ENCODE data around the gene CADM1.

CADM1 gene

GRCh38 chr11:115148691-115149090 lies 355.5 kb downstream of the CADM1 start:
- DNase-seq (ENCODE audit: low spot score) = no peak

- DNase-seq (ENCODE audit: low spot score) = no peak
Observed at GRCh38 chr11:115148101-115148500, 356.1 kb downstream of the CADM1 start.

- no peak for DNase-seq (ENCODE audit: low spot score)
Observed at GRCh38 chr11:115147243-115147807, 356.9 kb downstream of the CADM1 start.

- no peak for DNase-seq (ENCODE audit: low spot score)
Observed at GRCh38 chr11:115146425-115146824, 357.8 kb downstream of the CADM1 start.

- no peak for DNase-seq (ENCODE audit: low spot score)
Observed at GRCh38 chr11:115145324-115145723, 358.9 kb downstream of the CADM1 start.

- DNase-seq (ENCODE audit: low spot score) = no peak
Observed at GRCh38 chr11:115144914-115145313, 359.3 kb downstream of the CADM1 start.

- DNase-seq (ENCODE audit: low spot score) = no peak
Observed at GRCh38 chr11:115144014-115144413, 360.2 kb downstream of the CADM1 start.

GRCh38 chr11:115141231-115142114 lies 362.7 kb downstream of the CADM1 start:
- no peak for DNase-seq (ENCODE audit: low spot score)

- no peak for DNase-seq (ENCODE audit: low spot score)
Observed at GRCh38 chr11:115135936-115136335, 368.3 kb downstream of the CADM1 start.

GRCh38 chr11:115134926-115135325 lies 369.3 kb downstream of the CADM1 start:
- DNase-seq (ENCODE audit: low spot score) = no peak

- DNase-seq (ENCODE audit: low spot score) = no peak
Observed at GRCh38 chr11:115133475-115134209, 370.6 kb downstream of the CADM1 start.

- DNase-seq (ENCODE audit: low spot score) = no peak
Observed at GRCh38 chr11:115132436-115133228, 371.6 kb downstream of the CADM1 start.

GRCh38 chr11:115129473-115130289 lies 374.5 kb downstream of the CADM1 start:
- DNase-seq (ENCODE audit: low spot score) = no peak

GRCh38 chr11:115128226-115128625 lies 376.0 kb downstream of the CADM1 start:
- DNase-seq (ENCODE audit: low spot score) = no peak

GRCh38 chr11:115127790-115128189 lies 376.4 kb downstream of the CADM1 start:
- no peak for DNase-seq (ENCODE audit: low spot score)

- no peak for DNase-seq (ENCODE audit: low spot score)
Observed at GRCh38 chr11:115126515-115127208, 377.6 kb downstream of the CADM1 start.

GRCh38 chr11:115126092-115126491 lies 378.1 kb downstream of the CADM1 start:
- DNase-seq (ENCODE audit: low spot score) = no peak

- DNase-seq (ENCODE audit: low spot score) = no peak
Observed at GRCh38 chr11:115124786-115125185, 379.4 kb downstream of the CADM1 start.

- no peak for DNase-seq (ENCODE audit: low spot score)
Observed at GRCh38 chr11:115123641-115124040, 380.6 kb downstream of the CADM1 start.

- DNase-seq (ENCODE audit: low spot score) = no peak
Observed at GRCh38 chr11:115122274-115122673, 381.9 kb downstream of the CADM1 start.
